ENCODE data around the gene PHLDA1.

DNA sequence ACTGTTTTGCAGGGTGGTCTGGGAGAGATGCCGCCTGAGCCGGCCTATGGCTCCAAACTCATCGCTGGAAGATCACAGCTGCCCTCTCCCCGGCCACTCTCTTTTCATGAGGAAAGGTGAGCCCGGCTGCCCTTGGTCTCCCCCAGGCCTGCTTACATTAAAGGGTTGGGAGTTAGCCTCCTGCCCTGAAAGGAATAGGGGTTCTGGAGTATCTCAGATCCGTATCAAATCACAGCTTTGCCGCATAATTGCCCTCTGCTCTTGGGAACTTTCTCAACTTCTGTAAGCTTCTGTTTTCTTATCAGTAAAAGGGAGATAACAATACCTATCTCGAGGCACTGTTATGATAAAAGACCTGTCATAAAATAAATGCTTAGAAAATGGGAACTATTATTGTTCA is 17.6 kb downstream of the PHLDA1 start:
- TF ChIP-seq EZH2phosphoT487 (IDR thresholded peaks at IDR 0.05; ENCODE audit: insufficient read depth, low read depth) (no peak), EZH2 (IDR thresholded peaks at IDR 0.05; ENCODE audit: insufficient read depth, poor library complexity, severe bottlenecking) (no peak)

All from GM23248 (cell line).